Esophagus squamous epithelium (tissue), 5 donors: ENCODE measurements around the gene IQCK. TPM values are rescaled to one million over a fixed set of nuclear protein-coding genes. Genes with fewer than 3 reads are reported as not detected.

Source experiments
- DNase-seq: peaks from one replicate; lab custom pipeline; 2025; lab: John Stamatoyannopoulos, UW
- H3K27ac ChIP-seq, 4 donors: fragments of 200-600 bp; sonication (generic); one replicate each; pipeline ENCODE4 v1.5.1; 2016 to 2019; ENCODE audit warnings: mild to moderate bottlenecking in 1 of 4
- H3K27me3 ChIP-seq, 4 donors: fragments of 200-600 bp; sonication (generic); 1 replicate in 3 of 4; 2 replicates in 1 of 4; pipeline versions ENCODE4 v1.5.1 to v1.6.0; 2017 to 2021; ENCODE audit warnings: antibody characterized with exemption in 1 of 4
- H3K36me3 ChIP-seq, 3 donors: fragments of 200-600 bp; sonication (generic); one replicate each; pipeline ENCODE4 v1.5.1; 2016 to 2019
- H3K4me1 ChIP-seq, 3 donors: fragments of 200-600 bp; sonication (generic); one replicate each; pipeline ENCODE4 v1.5.1; 2017 to 2019
- H3K4me3 ChIP-seq, 4 donors: fragments of 200-600 bp; sonication (generic); 1 replicate in 3 of 4; 2 replicates in 1 of 4; pipeline ENCODE4 v1.5.1; 2016 to 2019; ENCODE audit warnings: mild to moderate bottlenecking in 2 of 4, moderate library complexity in 1 of 4
- H3K9me3 ChIP-seq, 3 donors: fragments of 200-600 bp; sonication (generic); one replicate each; pipeline ENCODE4 v1.5.1; 2016 to 2019
- POLR2A ChIP-seq, 4 donors: fragments of 450-650 bp; IDR thresholded peaks; one replicate each; pipeline ENCODE4 v1.6.1; 2017; ENCODE audit warnings: antibody characterized with exemption in 4 of 4, mild to moderate bottlenecking in 4 of 4, moderate library complexity in 3 of 4
- WGBS, 2 donors: methylation state at CpG; one replicate each; pipeline ENCODE4 v1.1.5; 2018; 5-methylcytosine and 5-hydroxymethylcytosine counted together
- intact Hi-C: fragments of 100-400 bp; cut with DNase I; formaldehyde crosslinking; loops from one replicate; pipeline ENCODE4 v1.15.0; 2022
- total RNA-seq, 4 donors: library from RNA; depleted of rRNA; stranded (reverse); fragments of >200 nt; gene quantifications; one replicate each; pipeline ENCODE4 v1.1.0, GENCODE V29; 2016
- TF ChIP-seq, protein P1 (sequence below), 6 experiments: fragments of 450-650 bp in 4 of 6; fragments of 200-600 bp in 2 of 6; sonication (generic) in 2 of 6; IDR thresholded peaks; one replicate each; pipeline ENCODE4 v1.5.1; 2016 to 2019; ENCODE audit warnings: antibody characterized with exemption in 6 of 6, mild to moderate bottlenecking in 4 of 6, moderate library complexity in 4 of 6
- donor health status: DM: yes; HTN: yes; CAD: no.

The IQCK gene
- total RNA-seq, 4 donors from 2014 or later, result 2.2 to 9.3 (median 6.1) TPM

DNA sequence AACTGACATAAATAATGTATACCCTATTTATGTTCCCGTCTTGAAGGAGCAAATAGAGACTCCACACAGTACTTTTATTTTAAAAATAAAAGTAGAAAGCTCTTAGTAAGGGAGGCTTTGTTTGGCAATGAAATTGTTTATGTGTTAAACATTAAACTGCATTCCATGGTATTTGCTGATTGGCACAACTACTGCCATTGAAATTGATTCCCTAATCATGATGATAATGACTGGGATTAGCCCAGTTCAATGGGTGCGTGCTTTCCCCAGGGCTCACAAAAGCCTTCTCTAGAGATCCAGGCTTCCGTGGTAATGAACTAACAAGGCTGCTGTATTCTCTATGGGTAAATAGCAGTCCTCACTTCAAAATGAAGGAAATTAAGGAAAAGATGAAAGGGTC is 99.1 kb downstream of the IQCK start:
- no peaks in the 10 kb centered on the region for H3K27me3 ChIP-seq

DNA sequence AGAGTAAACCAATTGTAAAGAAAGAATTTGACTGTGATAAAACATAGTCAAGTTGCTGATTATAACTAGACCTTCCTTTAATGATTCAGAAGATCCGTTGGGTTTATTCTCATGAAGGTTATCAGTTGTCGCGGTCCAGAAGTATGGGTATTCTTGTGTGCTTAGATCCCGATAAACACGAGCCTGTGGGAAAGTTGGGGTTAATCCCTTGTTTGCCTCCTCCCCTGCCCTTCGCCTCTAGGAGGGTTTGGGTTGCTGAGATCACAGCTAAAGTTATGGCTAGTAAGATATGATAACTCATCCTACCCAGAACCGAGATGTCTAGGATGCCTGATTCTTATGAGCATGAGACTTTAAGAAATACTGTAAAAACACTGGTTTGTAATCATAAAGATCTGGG is 99.8 kb downstream of the IQCK start:
- DNase-seq, result no peak
- peaks cover 0 to 4% (median 0%) of the 10 kb centered on the region in 3 donors for H3K9me3 ChIP-seq
- TF ChIP-seq, protein P1, sequence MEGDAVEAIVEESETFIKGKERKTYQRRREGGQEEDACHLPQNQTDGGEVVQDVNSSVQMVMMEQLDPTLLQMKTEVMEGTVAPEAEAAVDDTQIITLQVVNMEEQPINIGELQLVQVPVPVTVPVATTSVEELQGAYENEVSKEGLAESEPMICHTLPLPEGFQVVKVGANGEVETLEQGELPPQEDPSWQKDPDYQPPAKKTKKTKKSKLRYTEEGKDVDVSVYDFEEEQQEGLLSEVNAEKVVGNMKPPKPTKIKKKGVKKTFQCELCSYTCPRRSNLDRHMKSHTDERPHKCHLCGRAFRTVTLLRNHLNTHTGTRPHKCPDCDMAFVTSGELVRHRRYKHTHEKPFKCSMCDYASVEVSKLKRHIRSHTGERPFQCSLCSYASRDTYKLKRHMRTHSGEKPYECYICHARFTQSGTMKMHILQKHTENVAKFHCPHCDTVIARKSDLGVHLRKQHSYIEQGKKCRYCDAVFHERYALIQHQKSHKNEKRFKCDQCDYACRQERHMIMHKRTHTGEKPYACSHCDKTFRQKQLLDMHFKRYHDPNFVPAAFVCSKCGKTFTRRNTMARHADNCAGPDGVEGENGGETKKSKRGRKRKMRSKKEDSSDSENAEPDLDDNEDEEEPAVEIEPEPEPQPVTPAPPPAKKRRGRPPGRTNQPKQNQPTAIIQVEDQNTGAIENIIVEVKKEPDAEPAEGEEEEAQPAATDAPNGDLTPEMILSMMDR (IDR thresholded peaks at IDR 0.05), result no peak
- TF ChIP-seq POLR2A (IDR thresholded peaks at IDR 0.05), result no peak
- 91 to 92% methylated on average over 7 of the region's 7 CpGs for WGBS, 2 donors
- no peak overlapping the region for H3K27ac ChIP-seq
- intact Hi-C loops, result no loop called here
- no peaks in the 10 kb centered on the region for H3K4me1 ChIP-seq
- H3K4me3 ChIP-seq, result no peak overlapping the region
- H3K36me3 ChIP-seq, result no peaks in the 10 kb centered on the region
- H3K27me3 ChIP-seq, result no peaks in the 10 kb centered on the region

More for the DNA sequence above, 99.1 kb downstream of the IQCK start:
- peaks cover 0 to 4% (median 0%) of the 10 kb centered on the region in 3 donors for H3K9me3 ChIP-seq
- no peak overlapping the region for H3K4me3 ChIP-seq
- WGBS, 2 donors, result 58 to 67% methylated on average over 3 of the region's 3 CpGs
- no peak overlapping the region for H3K27ac ChIP-seq
- DNase-seq, result no peak
- intact Hi-C loops, result no loop called here
- no peaks in the 10 kb centered on the region for H3K36me3 ChIP-seq
- no peaks in the 10 kb centered on the region for H3K4me1 ChIP-seq
- TF ChIP-seq POLR2A (IDR thresholded peaks at IDR 0.05), result no peak
- TF ChIP-seq, protein P1 (IDR thresholded peaks at IDR 0.05), result no peak

DNA sequence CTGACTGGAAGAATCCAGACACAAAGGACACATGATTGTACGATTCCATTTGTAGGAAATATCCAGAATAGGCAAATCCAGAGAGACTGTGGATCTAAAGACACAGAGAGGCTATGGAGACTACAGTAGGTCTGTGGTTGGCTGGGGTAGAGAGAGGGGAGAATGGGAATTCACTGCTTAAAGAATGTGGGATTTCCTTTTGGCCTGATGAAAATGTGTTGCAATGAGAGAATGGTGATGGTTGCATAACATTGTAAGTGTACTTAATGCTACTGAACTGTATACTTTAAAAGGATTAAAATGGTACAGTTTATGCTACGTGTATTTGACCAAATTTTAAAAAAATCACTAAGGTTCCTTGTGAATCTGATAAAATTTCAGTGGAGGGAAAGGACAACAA is 104.5 kb downstream of the IQCK start:
- no peak overlapping the region for H3K4me3 ChIP-seq
- intact Hi-C loops, result no loop called here
- no peaks in the 10 kb centered on the region for H3K4me1 ChIP-seq
- H3K27ac ChIP-seq, result no peak overlapping the region
- no peaks in the 10 kb centered on the region for H3K36me3 ChIP-seq
- WGBS, 2 donors, result 67 to 83% methylated on average over 2 of the region's 2 CpGs
- TF ChIP-seq, protein P1 (IDR thresholded peaks at IDR 0.05), result no peak
- TF ChIP-seq POLR2A (IDR thresholded peaks at IDR 0.05), result no peak
- H3K27me3 ChIP-seq, result no peaks in the 10 kb centered on the region
- DNase-seq, result no peak
- no peaks in the 10 kb centered on the region for H3K9me3 ChIP-seq

DNA sequence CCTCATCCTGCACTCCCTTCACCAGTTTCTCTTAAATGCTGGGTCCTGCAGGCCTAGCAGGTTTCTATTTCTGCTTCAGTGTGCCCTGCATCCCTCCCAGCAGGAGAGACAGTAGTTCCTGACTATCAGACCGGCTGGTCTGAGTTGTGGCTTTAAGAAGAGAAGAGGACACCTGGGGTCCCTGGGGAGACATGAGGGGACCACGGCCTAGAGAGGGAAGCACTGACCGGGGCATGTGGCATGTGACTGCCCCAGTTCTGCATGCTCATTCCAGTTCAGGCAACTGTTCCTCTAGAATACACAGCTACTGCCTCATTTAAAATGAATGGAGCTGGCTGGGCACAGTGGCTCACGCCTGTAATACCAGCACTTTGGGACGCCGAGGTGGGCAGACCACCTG is 105.3 kb downstream of the IQCK start:
- Histone ChIP-seq H3K27ac (no peak overlapping the region), H3K9me3 (no peaks in the 10 kb centered on the region), H3K27me3 (no peaks in the 10 kb centered on the region), H3K4me3 (no peak overlapping the region), H3K4me1 (no peaks in the 10 kb centered on the region), H3K36me3 (no peaks in the 10 kb centered on the region)
- DNase-seq, result no peak
- intact Hi-C loops, result no loop called here
- TF ChIP-seq, protein P1 (IDR thresholded peaks at IDR 0.05), result no peak
- TF ChIP-seq POLR2A (IDR thresholded peaks at IDR 0.05), result no peak
- whole genome bisulfite sequencing, 2 donors, result 89% methylated on average over 5 of the region's 6 CpGs; no CpG with 5 or more reads in 1 of the 2 donors

DNA sequence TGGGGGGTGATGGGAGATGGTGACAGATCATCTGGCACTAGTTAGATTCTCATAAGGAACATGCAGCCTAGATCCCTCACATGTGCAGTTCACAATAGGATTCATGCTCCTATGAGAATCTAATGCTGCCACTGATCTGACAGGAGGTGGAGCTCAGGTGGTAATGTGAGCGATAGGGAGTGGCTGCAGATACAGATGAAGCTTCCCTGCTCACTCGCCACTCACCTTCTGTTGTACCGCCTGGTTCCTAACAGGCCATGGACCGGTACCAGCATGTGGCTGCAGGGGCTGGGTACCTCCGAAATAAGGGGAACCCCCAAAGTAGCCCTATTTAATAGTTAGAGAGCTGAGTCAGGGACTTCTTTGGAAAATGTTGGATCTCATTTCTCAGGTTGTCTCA is 106.1 kb downstream of the IQCK start:
- intact Hi-C loops, result no loop called here
- no peak overlapping the region for H3K27ac ChIP-seq
- 70 to 84% methylated on average over 2 to 5 of the region's 5 CpGs for WGBS, 2 donors
- H3K27me3 ChIP-seq, result no peaks in the 10 kb centered on the region
- DNase-seq, result no peak
- TF ChIP-seq, protein P1 (IDR thresholded peaks at IDR 0.05), result no peak
- TF ChIP-seq POLR2A (IDR thresholded peaks at IDR 0.05), result no peak
- H3K4me1 ChIP-seq, result no peaks in the 10 kb centered on the region
- H3K36me3 ChIP-seq, result no peaks in the 10 kb centered on the region
- H3K9me3 ChIP-seq, result no peaks in the 10 kb centered on the region
- H3K4me3 ChIP-seq, result no peak overlapping the region
